Stomach (tissue), 4 donors: Measurements from ENCODE around the gene TXNDC15.

Source experiments
- CTCF ChIP-seq, 7 experiments: fragments of 450-650 bp in 4 of 7; fragments of 200-600 bp in 3 of 7; sonication (generic) in 3 of 7; IDR thresholded peaks; one replicate each; pipeline ENCODE4 v1.5.1; 2016 to 2019; ENCODE audit warnings: antibody characterized with exemption in 7 of 7, control low read depth in 2 of 7, mild to moderate bottlenecking in 1 of 7
- EP300 ChIP-seq: sonication (generic); formaldehyde crosslinking; IDR thresholded peaks from one replicate; pipeline ENCODE4 v1.6.1; 2017; ENCODE audit warnings: antibody characterized with exemption
- POLR2A ChIP-seq, 4 donors: fragments of 450-650 bp; IDR thresholded peaks; one replicate each; pipeline ENCODE4 v1.6.1; 2016; ENCODE audit warnings: antibody characterized with exemption in 4 of 4, control low read depth in 2 of 4, mild to moderate bottlenecking in 1 of 4, moderate library complexity in 1 of 4
- POLR2AphosphoS5 ChIP-seq, 3 donors: sonication (generic); formaldehyde crosslinking; IDR thresholded peaks; one replicate each; pipeline ENCODE4 v1.6.1; 2016; ENCODE audit warnings: antibody characterized with exemption in 3 of 3

DNA sequence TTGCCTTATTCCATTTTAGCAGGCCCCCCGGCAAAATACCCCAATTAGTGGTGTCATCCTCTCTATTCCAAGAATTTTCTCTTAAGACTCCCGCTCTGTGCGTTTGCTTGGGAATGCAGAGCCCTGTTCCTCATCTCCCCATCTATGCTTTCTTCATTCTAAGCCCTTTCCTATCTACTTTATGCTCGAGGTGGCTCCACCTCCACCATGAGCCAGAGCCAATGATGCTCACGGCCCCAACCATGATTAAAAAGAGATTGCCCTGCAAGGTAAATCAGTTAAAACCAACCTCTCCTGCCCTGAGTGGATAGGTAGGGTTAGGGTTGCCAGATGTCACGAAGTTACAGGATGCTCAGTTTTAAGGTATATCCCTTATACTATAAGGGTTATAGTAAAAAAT, 677 bp upstream of the TXNDC15 start:
- TF ChIP-seq CTCF (IDR thresholded peaks at IDR 0.05) (no peak), EP300 (no peak), POLR2A (IDR thresholded peaks at IDR 0.05) (no peak), POLR2AphosphoS5 (IDR thresholded peaks at IDR 0.05) (no peak)
